Measurements from ENCODE around the gene PARD3.

PARD3 gene

GRCh38 chr10:34734918-34735317 is 80.2 kb downstream of the PARD3 start:
- H3K27ac ChIP-seq, result no peak overlapping the region
- peaks cover 50% of the 10 kb centered on the region for H3K4me1 ChIP-seq (ENCODE audit: low read depth, poor library complexity, severe bottlenecking)
- no peak overlapping the region for H3K4me3 ChIP-seq (IDR thresholded peaks at IDR 0.05; ENCODE audit: insufficient read depth, low read depth, low read length)
- H3K36me3 ChIP-seq (ENCODE audit: insufficient read depth), result no peaks in the 10 kb centered on the region
- no peak overlapping the region for H3K4me2 ChIP-seq
- no peak overlapping the region for H3K9ac ChIP-seq
- H3K27me3 ChIP-seq (ENCODE audit: insufficient read depth, low read depth), result no peaks in the 10 kb centered on the region
- peaks cover 3% of the 10 kb centered on the region for H4K20me1 ChIP-seq (ENCODE audit: insufficient read depth)
- H2AFZ ChIP-seq (ENCODE audit: low read depth), result no peak overlapping the region
- TF ChIP-seq, protein P1, sequence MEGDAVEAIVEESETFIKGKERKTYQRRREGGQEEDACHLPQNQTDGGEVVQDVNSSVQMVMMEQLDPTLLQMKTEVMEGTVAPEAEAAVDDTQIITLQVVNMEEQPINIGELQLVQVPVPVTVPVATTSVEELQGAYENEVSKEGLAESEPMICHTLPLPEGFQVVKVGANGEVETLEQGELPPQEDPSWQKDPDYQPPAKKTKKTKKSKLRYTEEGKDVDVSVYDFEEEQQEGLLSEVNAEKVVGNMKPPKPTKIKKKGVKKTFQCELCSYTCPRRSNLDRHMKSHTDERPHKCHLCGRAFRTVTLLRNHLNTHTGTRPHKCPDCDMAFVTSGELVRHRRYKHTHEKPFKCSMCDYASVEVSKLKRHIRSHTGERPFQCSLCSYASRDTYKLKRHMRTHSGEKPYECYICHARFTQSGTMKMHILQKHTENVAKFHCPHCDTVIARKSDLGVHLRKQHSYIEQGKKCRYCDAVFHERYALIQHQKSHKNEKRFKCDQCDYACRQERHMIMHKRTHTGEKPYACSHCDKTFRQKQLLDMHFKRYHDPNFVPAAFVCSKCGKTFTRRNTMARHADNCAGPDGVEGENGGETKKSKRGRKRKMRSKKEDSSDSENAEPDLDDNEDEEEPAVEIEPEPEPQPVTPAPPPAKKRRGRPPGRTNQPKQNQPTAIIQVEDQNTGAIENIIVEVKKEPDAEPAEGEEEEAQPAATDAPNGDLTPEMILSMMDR (conservative IDR thresholded peaks at IDR 0.05; ENCODE audit: low read depth, low read length), result no peak
- H3K79me2 ChIP-seq (ENCODE audit: insufficient read depth, low read depth), result peaks cover 70% of the 10 kb centered on the region; the same call in 1 of the 2 replicates

DNA sequence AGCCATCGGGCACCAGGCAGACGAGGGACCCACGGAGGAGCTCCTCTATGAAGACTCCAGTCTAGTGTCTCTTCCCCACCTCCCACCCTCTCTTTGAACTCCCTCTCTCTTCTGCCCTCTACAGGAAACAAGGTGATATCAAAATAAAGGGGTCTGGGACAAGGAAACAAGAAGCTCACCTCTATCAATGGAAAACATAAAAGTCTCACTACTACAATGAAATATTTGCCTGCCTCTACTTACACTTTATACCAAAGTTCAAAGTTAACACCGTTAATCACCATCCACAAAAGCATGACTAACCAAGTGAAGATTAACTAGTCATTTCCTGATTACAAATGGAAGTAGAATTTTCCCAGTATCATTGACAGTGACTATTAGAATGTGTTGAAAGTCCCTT is 82.2 kb downstream of the PARD3 start:
- Histone ChIP-seq H3K4me2 (no peak overlapping the region), H3K27ac (no peak overlapping the region), H3K4me3 (IDR thresholded peaks at IDR 0.05; ENCODE audit: insufficient read depth, low read depth, low read length) (no peak overlapping the region), H3K9ac (no peak overlapping the region), H4K20me1 (ENCODE audit: insufficient read depth) (peaks cover 6% of the 10 kb centered on the region), H3K4me1 (ENCODE audit: low read depth, poor library complexity, severe bottlenecking) (peaks cover 32% of the 10 kb centered on the region), H3K36me3 (ENCODE audit: insufficient read depth) (no peaks in the 10 kb centered on the region), H3K79me2 (ENCODE audit: insufficient read depth, low read depth) (peaks cover 67% of the 10 kb centered on the region; the same call in 1 of the 2 replicates), H3K27me3 (ENCODE audit: insufficient read depth, low read depth) (no peaks in the 10 kb centered on the region), H2AFZ (ENCODE audit: low read depth) (no peak overlapping the region)
- TF ChIP-seq, protein P1 (conservative IDR thresholded peaks at IDR 0.05; ENCODE audit: low read depth, low read length), result peak; percentile 50

DNA sequence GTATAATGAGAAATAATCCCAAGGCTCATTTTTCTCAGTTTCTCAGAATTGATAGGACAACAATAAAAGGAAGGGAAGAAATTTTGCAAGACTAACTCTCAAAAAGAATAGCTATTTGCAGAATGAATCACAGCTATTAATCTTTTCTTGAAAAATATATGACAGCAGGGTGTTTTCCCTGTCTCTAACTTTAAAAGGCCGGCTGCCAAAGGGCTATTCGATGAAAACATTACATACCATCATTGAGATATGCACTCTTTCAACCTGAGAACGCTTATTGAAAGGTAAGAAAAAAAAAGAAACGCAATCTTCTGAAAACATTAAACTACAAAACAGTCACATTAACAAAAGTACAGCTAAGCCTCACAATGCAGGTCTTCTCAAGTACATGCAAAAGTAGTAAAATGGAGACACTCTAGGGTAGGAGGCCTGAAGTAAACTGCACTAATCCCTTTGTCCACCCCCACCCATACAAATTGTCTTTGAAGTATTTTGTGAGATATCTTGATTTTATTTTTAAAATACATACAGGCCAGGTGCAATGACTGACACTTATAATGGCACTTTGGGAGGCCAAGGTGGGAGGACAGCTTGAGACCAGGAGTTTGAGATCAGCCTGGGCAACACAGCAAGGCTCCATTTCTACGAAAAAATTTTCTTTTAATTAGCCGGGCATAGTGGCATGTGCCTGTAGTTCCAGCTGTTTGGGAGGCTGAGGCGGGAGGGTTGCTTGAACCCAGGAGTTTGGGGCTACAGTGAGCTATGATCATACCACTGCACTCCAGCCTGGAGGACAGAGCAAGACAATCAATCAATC is 83.0 kb downstream of the PARD3 start:
- H3K27ac ChIP-seq, result no peak overlapping the region
- H3K9ac ChIP-seq, result no peak overlapping the region
- TF ChIP-seq, protein P1 (conservative IDR thresholded peaks at IDR 0.05; ENCODE audit: low read depth, low read length), result no peak
- H3K4me2 ChIP-seq, result no peak overlapping the region
- peaks cover 6% of the 10 kb centered on the region for H4K20me1 ChIP-seq (ENCODE audit: insufficient read depth)
- H3K36me3 ChIP-seq (ENCODE audit: insufficient read depth), result no peaks in the 10 kb centered on the region
- no peaks in the 10 kb centered on the region for H3K27me3 ChIP-seq (ENCODE audit: insufficient read depth, low read depth)
- peaks cover 26% of the 10 kb centered on the region for H3K4me1 ChIP-seq (ENCODE audit: low read depth, poor library complexity, severe bottlenecking)
- H3K79me2 ChIP-seq (ENCODE audit: insufficient read depth, low read depth), result peaks cover 61% of the 10 kb centered on the region; the same call in 1 of the 2 replicates
- H2AFZ ChIP-seq (ENCODE audit: low read depth), result no peak overlapping the region
- no peak overlapping the region for H3K4me3 ChIP-seq (IDR thresholded peaks at IDR 0.05; ENCODE audit: insufficient read depth, low read depth, low read length)

GRCh38 chr10:34731213-34731612 is 83.9 kb downstream of the PARD3 start:
- H2AFZ ChIP-seq (ENCODE audit: low read depth), result no peak overlapping the region
- no peak overlapping the region for H3K27ac ChIP-seq

More at GRCh38 chr10:34731213-34731612, 83.9 kb downstream of the PARD3 start:
- TF ChIP-seq, protein P1 (conservative IDR thresholded peaks at IDR 0.05; ENCODE audit: low read depth, low read length), result no peak
- Histone ChIP-seq H4K20me1 (ENCODE audit: insufficient read depth) (peaks cover 6% of the 10 kb centered on the region), H3K27me3 (ENCODE audit: insufficient read depth, low read depth) (no peaks in the 10 kb centered on the region), H3K79me2 (ENCODE audit: insufficient read depth, low read depth) (peaks cover 56% of the 10 kb centered on the region; the same call in 1 of the 2 replicates), H3K4me3 (IDR thresholded peaks at IDR 0.05; ENCODE audit: insufficient read depth, low read depth, low read length) (no peak overlapping the region), H3K4me2 (no peak overlapping the region), H3K4me1 (ENCODE audit: low read depth, poor library complexity, severe bottlenecking) (peaks cover 26% of the 10 kb centered on the region), H3K9ac (no peak overlapping the region), H3K36me3 (ENCODE audit: insufficient read depth) (no peaks in the 10 kb centered on the region)

Measured in KMS-11 (cell line).